Neural cell (in vitro differentiated cells): ENCODE measurements around the gene ADAM23. TPM values are rescaled to one million over a fixed set of nuclear protein-coding genes. Genes with fewer than 3 reads are reported as not detected.

ENCODE experiments used
- H2AFZ ChIP-seq: fragments of 200-600, 300-800 bp; sonication (generic), shearing (Covaris generic); 2 replicates; pipeline ENCODE4 v1.6.0; 2014; ENCODE audit warnings: low read depth, mild to moderate bottlenecking, antibody characterized with exemption, low read length, moderate library complexity
- H3F3A ChIP-seq: fragments of 200-600 bp; shearing (Covaris generic); 2 replicates; pipeline ENCODE4 v1.6.1; 2016; ENCODE audit warnings: mild to moderate bottlenecking, moderate library complexity, mixed read lengths, antibody characterized with exemption, low read length; ENCODE audit not compliant: insufficient read depth, poor library complexity, severe bottlenecking
- H3K27ac ChIP-seq: fragments of 200-600, 300-800 bp; sonication (generic), shearing (Covaris generic); 2 replicates; pipeline ENCODE4 v1.5.1; 2014; ENCODE audit warnings: mild to moderate bottlenecking, low read length, moderate library complexity
- H3K27me3 ChIP-seq: fragments of 300-800, 200-600 bp; sonication (generic), shearing (Covaris generic); 2 replicates; pipeline ENCODE4 v1.6.0; 2014; ENCODE audit warnings: mild to moderate bottlenecking, low read depth, low read length, moderate library complexity; ENCODE audit not compliant: insufficient read depth
- H3K36me3 ChIP-seq: fragments of 300-800, 200-600 bp; sonication (generic), shearing (Covaris generic); 2 replicates; pipeline ENCODE4 v1.5.1; 2014; ENCODE audit warnings: mild to moderate bottlenecking, antibody characterized with exemption, low read length, moderate library complexity; ENCODE audit not compliant: insufficient read depth
- H3K4me2 ChIP-seq: fragments of 300-800, 200-600 bp; sonication (generic), shearing (Covaris generic); 2 replicates; pipeline ENCODE4 v1.6.0; 2014; ENCODE audit warnings: mild to moderate bottlenecking, low read length
- H3K4me3 ChIP-seq: fragments of 300-800, 200-600 bp; sonication (generic), shearing (Covaris generic); 2 replicates; pipeline ENCODE4 v1.5.1; 2014; ENCODE audit warnings: mild to moderate bottlenecking, low read length, moderate library complexity
- H3K79me2 ChIP-seq: fragments of 200-600 bp; shearing (Covaris generic); replicated peaks from 2 replicates; pipeline ENCODE4 v1.6.0; 2014; ENCODE audit warnings: mild to moderate bottlenecking, low read length, moderate library complexity; ENCODE audit not compliant: insufficient read depth
- H3K9ac ChIP-seq: fragments of 300-800, 200-600 bp; sonication (generic), shearing (Covaris generic); 2 replicates; pipeline ENCODE4 v1.6.1; 2016; ENCODE audit warnings: mild to moderate bottlenecking, low read length, mixed read lengths
- H3K9me2 ChIP-seq: fragments of 200-600 bp; shearing (Covaris generic); 2 replicates; pipeline ENCODE4 v1.6.1; 2016; ENCODE audit warnings: mild to moderate bottlenecking, low read length, mixed read lengths; ENCODE audit not compliant: insufficient read depth
- H3K9me3 ChIP-seq: fragments of 200-600, 300-800 bp; sonication (generic), shearing (Covaris generic); 2 replicates; pipeline ENCODE4 v1.6.1; 2016; ENCODE audit warnings: mild to moderate bottlenecking, mixed run types, low read length, moderate library complexity, mixed read lengths
- H4K20me1 ChIP-seq: fragments of 200-600 bp; shearing (Covaris generic); 2 replicates; pipeline ENCODE4 v1.6.1; 2016; ENCODE audit warnings: mild to moderate bottlenecking, mixed run types; ENCODE audit not compliant: insufficient read depth
- CTCF ChIP-seq: fragments of 450-650 bp; IDR thresholded peaks from 2 replicates; pipeline ENCODE4 v1.5.1; 2014; ENCODE audit warnings: antibody characterized with exemption, mild to moderate bottlenecking, moderate library complexity; ENCODE audit not compliant: poor library complexity, severe bottlenecking
- EP300 ChIP-seq: fragments of 450-650 bp; conservative IDR thresholded peaks from 2 replicates; pipeline ENCODE4 v1.6.1; 2014; ENCODE audit warnings: antibody characterized with exemption, mild to moderate bottlenecking, moderate library complexity; ENCODE audit not compliant: poor library complexity, severe bottlenecking
- EZH2 ChIP-seq: fragments of 200-600, 300-800 bp; shearing (Covaris generic), sonication (generic); IDR thresholded peaks from 2 replicates; pipeline ENCODE4 v1.6.1; 2014; ENCODE audit warnings: antibody characterized with exemption, low read length, borderline replicate concordance, mild to moderate bottlenecking; ENCODE audit not compliant: insufficient read depth, poor library complexity, severe bottlenecking
- MXI1 ChIP-seq: fragments of 450-650 bp; conservative IDR thresholded peaks from 2 replicates; pipeline ENCODE4 v1.6.1; 2014; ENCODE audit warnings: antibody characterized with exemption, mild to moderate bottlenecking; ENCODE audit not compliant: poor library complexity, severe bottlenecking
- POLR2AphosphoS5 ChIP-seq: IDR thresholded peaks from 2 replicates; pipeline ENCODE4 v1.6.1; 2012
- RAD21 ChIP-seq: fragments of 450-650 bp; conservative IDR thresholded peaks from 2 replicates; pipeline ENCODE4 v1.6.1; 2014; ENCODE audit warnings: antibody characterized with exemption, mild to moderate bottlenecking, moderate library complexity
- SMC3 ChIP-seq: fragments of 450-650 bp; conservative IDR thresholded peaks from 2 replicates; pipeline ENCODE4 v1.6.1; 2014; ENCODE audit warnings: antibody characterized with exemption, mild to moderate bottlenecking, moderate library complexity; ENCODE audit not compliant: poor library complexity
- TAF1 ChIP-seq: IDR thresholded peaks from 2 replicates; pipeline ENCODE4 v1.6.1; 2012; ENCODE audit warnings: low read depth
- polyA plus RNA-seq: library from polyadenylated mRNA; depleted of rRNA; stranded (reverse); fragments of >200 nt; gene quantifications from 2 replicates; pipeline ENCODE4 v1.2.3, GENCODE V29; 2014
- TF ChIP-seq, protein P1 (sequence below): IDR thresholded peaks from 2 replicates; pipeline ENCODE4 v1.6.1; 2012; ENCODE audit warnings: borderline replicate concordance

The ADAM23 gene
- polyA plus RNA-seq, 1 donor from 2014 or later = 75.2 TPM

DNA sequence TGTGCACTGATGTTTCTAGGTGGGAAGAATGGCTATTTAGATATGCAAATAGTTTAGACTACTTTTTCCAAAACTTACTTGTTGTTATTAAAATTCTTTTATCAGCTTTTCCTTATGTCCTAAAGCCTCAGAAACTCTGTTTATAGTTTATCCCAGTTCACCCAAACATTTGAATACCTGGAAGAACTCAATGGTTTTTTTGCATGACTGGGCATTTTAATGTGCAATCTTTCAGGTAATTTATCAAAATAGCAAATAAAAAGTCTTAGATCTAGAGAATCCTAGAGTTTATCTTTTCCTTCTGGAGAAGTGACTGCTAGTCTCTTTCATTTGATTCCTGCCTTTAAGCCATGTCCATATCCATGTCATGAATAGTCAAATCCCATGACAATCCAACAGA, 9.6 kb upstream of the ADAM23 start:
- no peak overlapping the region for H3K4me3 ChIP-seq
- H3K4me2 ChIP-seq = no peak overlapping the region
- H3K9me3 ChIP-seq = no peaks in the 10 kb centered on the region
- no peaks in the 10 kb centered on the region for H3K79me2 ChIP-seq
- TF ChIP-seq EP300 = no peak
- TF ChIP-seq POLR2AphosphoS5 = no peak
- TF ChIP-seq, protein P1, sequence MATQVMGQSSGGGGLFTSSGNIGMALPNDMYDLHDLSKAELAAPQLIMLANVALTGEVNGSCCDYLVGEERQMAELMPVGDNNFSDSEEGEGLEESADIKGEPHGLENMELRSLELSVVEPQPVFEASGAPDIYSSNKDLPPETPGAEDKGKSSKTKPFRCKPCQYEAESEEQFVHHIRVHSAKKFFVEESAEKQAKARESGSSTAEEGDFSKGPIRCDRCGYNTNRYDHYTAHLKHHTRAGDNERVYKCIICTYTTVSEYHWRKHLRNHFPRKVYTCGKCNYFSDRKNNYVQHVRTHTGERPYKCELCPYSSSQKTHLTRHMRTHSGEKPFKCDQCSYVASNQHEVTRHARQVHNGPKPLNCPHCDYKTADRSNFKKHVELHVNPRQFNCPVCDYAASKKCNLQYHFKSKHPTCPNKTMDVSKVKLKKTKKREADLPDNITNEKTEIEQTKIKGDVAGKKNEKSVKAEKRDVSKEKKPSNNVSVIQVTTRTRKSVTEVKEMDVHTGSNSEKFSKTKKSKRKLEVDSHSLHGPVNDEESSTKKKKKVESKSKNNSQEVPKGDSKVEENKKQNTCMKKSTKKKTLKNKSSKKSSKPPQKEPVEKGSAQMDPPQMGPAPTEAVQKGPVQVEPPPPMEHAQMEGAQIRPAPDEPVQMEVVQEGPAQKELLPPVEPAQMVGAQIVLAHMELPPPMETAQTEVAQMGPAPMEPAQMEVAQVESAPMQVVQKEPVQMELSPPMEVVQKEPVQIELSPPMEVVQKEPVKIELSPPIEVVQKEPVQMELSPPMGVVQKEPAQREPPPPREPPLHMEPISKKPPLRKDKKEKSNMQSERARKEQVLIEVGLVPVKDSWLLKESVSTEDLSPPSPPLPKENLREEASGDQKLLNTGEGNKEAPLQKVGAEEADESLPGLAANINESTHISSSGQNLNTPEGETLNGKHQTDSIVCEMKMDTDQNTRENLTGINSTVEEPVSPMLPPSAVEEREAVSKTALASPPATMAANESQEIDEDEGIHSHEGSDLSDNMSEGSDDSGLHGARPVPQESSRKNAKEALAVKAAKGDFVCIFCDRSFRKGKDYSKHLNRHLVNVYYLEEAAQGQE = no peak
- no peak for TF ChIP-seq RAD21
- TF ChIP-seq SMC3 = no peak
- no peak for TF ChIP-seq CTCF
- no peak for TF ChIP-seq EZH2
- TF ChIP-seq TAF1 = no peak
- no peak overlapping the region for H3K9ac ChIP-seq
- H3K9me2 ChIP-seq = no peaks in the 10 kb centered on the region
- no peaks in the 10 kb centered on the region for H4K20me1 ChIP-seq
- no peak overlapping the region for H3K27ac ChIP-seq
- H3K36me3 ChIP-seq = no peaks in the 10 kb centered on the region
- no peak overlapping the region for H2AFZ ChIP-seq
- H3K27me3 ChIP-seq = no peaks in the 10 kb centered on the region
- no peaks in the 10 kb centered on the region for H3F3A ChIP-seq

- no peak overlapping the region for H3K27ac ChIP-seq
- no peaks in the 10 kb centered on the region for H3K79me2 ChIP-seq
- H3K9me3 ChIP-seq = no peaks in the 10 kb centered on the region
- no peak overlapping the region for H3K4me2 ChIP-seq
- no peaks in the 10 kb centered on the region for H3K9me2 ChIP-seq
- H3F3A ChIP-seq = no peaks in the 10 kb centered on the region
- no peak for TF ChIP-seq RAD21
- no peak for TF ChIP-seq SMC3
- no peak for TF ChIP-seq TAF1
- H4K20me1 ChIP-seq = no peaks in the 10 kb centered on the region
- H3K9ac ChIP-seq = no peak overlapping the region
- H3K4me3 ChIP-seq = no peak overlapping the region
- H2AFZ ChIP-seq = no peak overlapping the region
- H3K36me3 ChIP-seq = no peaks in the 10 kb centered on the region
- H3K27me3 ChIP-seq = no peaks in the 10 kb centered on the region
These were observed 7.6 kb upstream of the ADAM23 start for GRCh38 chr2:206435742-206436141.

- no peaks in the 10 kb centered on the region for H4K20me1 ChIP-seq
- no peaks in the 10 kb centered on the region for H3K36me3 ChIP-seq
- no peak overlapping the region for H3K9ac ChIP-seq
- no peaks in the 10 kb centered on the region for H3K79me2 ChIP-seq
- no peaks in the 10 kb centered on the region for H3K9me3 ChIP-seq
- TF ChIP-seq POLR2AphosphoS5 (no peak), EP300 (no peak), TAF1 (no peak), CTCF (no peak), MXI1 (no peak), RAD21 (no peak), EZH2 (no peak), SMC3 (no peak)
- TF ChIP-seq, protein P1 = no peak
- no peak overlapping the region for H3K4me3 ChIP-seq
- H3K9me2 ChIP-seq = no peaks in the 10 kb centered on the region
- no peaks in the 10 kb centered on the region for H3K27me3 ChIP-seq
- H3F3A ChIP-seq = no peaks in the 10 kb centered on the region
- no peak overlapping the region for H3K27ac ChIP-seq
- no peak overlapping the region for H3K4me2 ChIP-seq
- no peak overlapping the region for H2AFZ ChIP-seq
These were observed 5.1 kb upstream of the ADAM23 start for GRCh38 chr2:206438196-206438724.
